MM.1S (cell line): ENCODE results near the gene AGBL4.

Experiments
- DNase-seq: peaks from one replicate; pipeline ENCODE4 v3.0.0-alpha.2; 2015
- H2AFZ ChIP-seq: fragments of 300-600 bp; sonication (generic); 2 replicates; pipeline ENCODE4 v1.6.0; 2016; ENCODE audit warnings: antibody characterized with exemption, low read length
- H3F3A ChIP-seq: fragments of 300-600 bp; sonication (generic); 2 replicates; pipeline ENCODE4 v1.6.1; 2016; ENCODE audit warnings: mild to moderate bottlenecking, antibody characterized with exemption, low read length, moderate library complexity, mixed read lengths; ENCODE audit not compliant: insufficient read depth
- H3K27ac ChIP-seq: fragments of 300-600 bp; sonication (generic); 2 replicates; pipeline ENCODE4 v1.5.1; 2016; ENCODE audit warnings: mild to moderate bottlenecking, low read length
- H3K27me3 ChIP-seq: fragments of 300-600 bp; sonication (generic); replicated peaks from 2 replicates; pipeline ENCODE4 v1.6.0; 2016; ENCODE audit warnings: low read length; ENCODE audit not compliant: insufficient read depth
- H3K36me3 ChIP-seq: fragments of 300-600 bp; sonication (generic); replicated peaks from 2 replicates; pipeline ENCODE4 v1.6.1; 2016; ENCODE audit warnings: mild to moderate bottlenecking, low read length, mixed read lengths; ENCODE audit not compliant: insufficient read depth
- H3K4me1 ChIP-seq: fragments of 300-600 bp; sonication (generic); 2 replicates; pipeline ENCODE4 v1.6.1; 2016; ENCODE audit warnings: low read length, mixed read lengths
- H3K4me2 ChIP-seq: fragments of 300-600 bp; sonication (generic); 2 replicates; pipeline ENCODE4 v1.6.0; 2016; ENCODE audit warnings: low read depth, low read length
- H3K4me3 ChIP-seq: fragments of 300-600 bp; sonication (generic); 2 replicates; pipeline ENCODE4 v1.5.1; 2016; ENCODE audit warnings: low read length, mixed read lengths
- H3K79me2 ChIP-seq: fragments of 300-600 bp; sonication (generic); 2 replicates; pipeline ENCODE4 v1.6.1; 2016; ENCODE audit warnings: mixed run types, low read length, mixed read lengths
- H3K9ac ChIP-seq: fragments of 300-600 bp; sonication (generic); 2 replicates; pipeline ENCODE4 v1.6.1; 2016; ENCODE audit warnings: low read length, mixed read lengths
- H3K9me2 ChIP-seq: fragments of 300-600 bp; sonication (generic); replicated peaks from 2 replicates; pipeline ENCODE4 v1.6.1; 2016; ENCODE audit warnings: mild to moderate bottlenecking, low read length, mixed read lengths; ENCODE audit not compliant: insufficient read depth
- H3K9me3 ChIP-seq: fragments of 300-600 bp; sonication (generic); replicated peaks from 2 replicates; pipeline ENCODE4 v1.6.1; 2016; ENCODE audit warnings: mild to moderate bottlenecking, low read length, mixed read lengths; ENCODE audit not compliant: insufficient read depth
- H4K20me1 ChIP-seq: fragments of 300-600 bp; sonication (generic); 2 replicates; pipeline ENCODE4 v1.6.1; 2016; ENCODE audit warnings: mild to moderate bottlenecking, low read length, moderate library complexity, mixed read lengths; ENCODE audit not compliant: insufficient read depth
- EZH2 ChIP-seq: fragments of 300-600 bp; sonication (generic); optimal IDR thresholded peaks from 2 replicates; pipeline ENCODE3; 2017; ENCODE audit warnings: low read depth, mild to moderate bottlenecking, antibody characterized with exemption, low read length, mixed read lengths
- EZH2phosphoT487 ChIP-seq: fragments of 300-600 bp; sonication (generic); IDR thresholded peaks from 2 replicates; pipeline ENCODE4 v1.6.1; 2018; ENCODE audit warnings: antibody characterized with exemption, low read length
- TF ChIP-seq, protein P1 (sequence below): fragments of 300-600 bp; sonication (generic); IDR thresholded peaks from 2 replicates; pipeline ENCODE4 v1.5.1; 2016; ENCODE audit warnings: antibody characterized with exemption, low read length, mixed read lengths

The AGBL4 gene

GRCh38 chr1:48498096-48498791, 1525.5 kb downstream of the AGBL4 start:
- Histone ChIP-seq H3K4me3 (peak overlapping the region; percentile 8; the same call in 1 of the 2 replicates), H3K4me2 (peak overlapping the region; percentile 49), H3K27me3 (no peaks in the 10 kb centered on the region), H3K79me2 (no peaks in the 10 kb centered on the region), H3K9me2 (no peaks in the 10 kb centered on the region), H3F3A (no peaks in the 10 kb centered on the region), H3K9me3 (no peaks in the 10 kb centered on the region), H3K4me1 (no peaks in the 10 kb centered on the region), H3K9ac (no peak overlapping the region), H3K27ac (no peak overlapping the region), H4K20me1 (no peaks in the 10 kb centered on the region), H3K36me3 (no peaks in the 10 kb centered on the region), H2AFZ (peak overlapping the region; percentile 33)
- peak; percentile 65 for DNase-seq
- no peak for TF ChIP-seq EZH2phosphoT487
- TF ChIP-seq, protein P1, sequence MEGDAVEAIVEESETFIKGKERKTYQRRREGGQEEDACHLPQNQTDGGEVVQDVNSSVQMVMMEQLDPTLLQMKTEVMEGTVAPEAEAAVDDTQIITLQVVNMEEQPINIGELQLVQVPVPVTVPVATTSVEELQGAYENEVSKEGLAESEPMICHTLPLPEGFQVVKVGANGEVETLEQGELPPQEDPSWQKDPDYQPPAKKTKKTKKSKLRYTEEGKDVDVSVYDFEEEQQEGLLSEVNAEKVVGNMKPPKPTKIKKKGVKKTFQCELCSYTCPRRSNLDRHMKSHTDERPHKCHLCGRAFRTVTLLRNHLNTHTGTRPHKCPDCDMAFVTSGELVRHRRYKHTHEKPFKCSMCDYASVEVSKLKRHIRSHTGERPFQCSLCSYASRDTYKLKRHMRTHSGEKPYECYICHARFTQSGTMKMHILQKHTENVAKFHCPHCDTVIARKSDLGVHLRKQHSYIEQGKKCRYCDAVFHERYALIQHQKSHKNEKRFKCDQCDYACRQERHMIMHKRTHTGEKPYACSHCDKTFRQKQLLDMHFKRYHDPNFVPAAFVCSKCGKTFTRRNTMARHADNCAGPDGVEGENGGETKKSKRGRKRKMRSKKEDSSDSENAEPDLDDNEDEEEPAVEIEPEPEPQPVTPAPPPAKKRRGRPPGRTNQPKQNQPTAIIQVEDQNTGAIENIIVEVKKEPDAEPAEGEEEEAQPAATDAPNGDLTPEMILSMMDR: peak; percentile 73
- no peak for TF ChIP-seq EZH2

- no peak overlapping the region for H3K27ac ChIP-seq
- H2AFZ ChIP-seq: no peak overlapping the region
- TF ChIP-seq EZH2phosphoT487: no peak
- TF ChIP-seq, protein P1: no peak
- TF ChIP-seq EZH2: no peak
- no peaks in the 10 kb centered on the region for H3K9me3 ChIP-seq
- H3K4me3 ChIP-seq: no peak overlapping the region
- no peaks in the 10 kb centered on the region for H3K36me3 ChIP-seq
- no peaks in the 10 kb centered on the region for H3K4me1 ChIP-seq
- H3F3A ChIP-seq: no peaks in the 10 kb centered on the region
- no peaks in the 10 kb centered on the region for H4K20me1 ChIP-seq
- no peak overlapping the region for H3K9ac ChIP-seq
- H3K27me3 ChIP-seq: no peaks in the 10 kb centered on the region
- H3K79me2 ChIP-seq: no peaks in the 10 kb centered on the region
- no peak for DNase-seq
- no peaks in the 10 kb centered on the region for H3K9me2 ChIP-seq
- no peak overlapping the region for H3K4me2 ChIP-seq
Observed at GRCh38 chr1:48495911-48496310, 1527.8 kb downstream of the AGBL4 start.

DNA sequence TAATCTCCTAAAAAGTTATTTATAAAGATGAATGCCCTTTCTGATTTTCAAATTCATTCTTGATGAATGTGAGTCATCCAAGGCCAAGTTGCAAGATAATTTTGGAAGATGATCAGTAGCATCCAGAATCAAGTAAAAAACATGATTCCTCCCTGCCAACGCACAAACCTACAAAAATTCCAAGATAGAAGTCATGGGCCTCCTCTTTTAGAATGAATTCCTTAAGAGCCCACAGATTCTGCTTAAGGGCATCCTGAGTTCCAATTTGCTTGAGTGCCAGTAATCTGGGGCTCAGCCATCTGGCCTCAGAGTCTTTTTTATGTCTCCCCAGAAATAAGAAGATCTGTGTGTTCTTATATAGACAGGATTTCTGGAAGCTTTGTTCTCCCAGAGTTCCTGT, 1528.6 kb downstream of the AGBL4 start:
- H3K4me1 ChIP-seq: no peaks in the 10 kb centered on the region
- H3K9me3 ChIP-seq: no peaks in the 10 kb centered on the region
- TF ChIP-seq EZH2: no peak
- TF ChIP-seq, protein P1: no peak
- TF ChIP-seq EZH2phosphoT487: no peak
- H3K27me3 ChIP-seq: no peaks in the 10 kb centered on the region
- H3F3A ChIP-seq: no peaks in the 10 kb centered on the region
- H2AFZ ChIP-seq: no peak overlapping the region
- no peak overlapping the region for H3K4me2 ChIP-seq
- H3K79me2 ChIP-seq: no peaks in the 10 kb centered on the region
- DNase-seq: no peak
- H3K27ac ChIP-seq: no peak overlapping the region
- H3K9me2 ChIP-seq: no peaks in the 10 kb centered on the region
- H3K9ac ChIP-seq: no peak overlapping the region
- no peaks in the 10 kb centered on the region for H4K20me1 ChIP-seq
- no peaks in the 10 kb centered on the region for H3K36me3 ChIP-seq
- no peak overlapping the region for H3K4me3 ChIP-seq
